ENCODE measurements around the gene NHEJ1. TPM values are rescaled to one million over a fixed set of nuclear protein-coding genes. Genes with fewer than 3 reads are reported as not detected.
A peak's percentile ranks its signal among the peaks of the same experiment; 100 is the strongest.

Gene NHEJ1
- total RNA-seq, 2 experiments from 2014 or later: 14.4 to 19.4 TPM

GRCh38 chr2:219178377-219179175 lies 18.0 kb upstream of the NHEJ1 start:
- DNase-seq (peak; percentile 63), ATAC-seq (peak; percentile 5)
- H3K4me3 Mint-ChIP-seq: peak overlapping the region; percentile 79
- H3K27me3 Mint-ChIP-seq: no peaks in the 10 kb centered on the region
- H3K36me3 Mint-ChIP-seq: peaks cover 45% of the 10 kb centered on the region
- peaks cover 73% of the 10 kb centered on the region for H3K4me1 Mint-ChIP-seq
- no peaks in the 10 kb centered on the region for H3K9me3 Mint-ChIP-seq (ENCODE audit: low read depth)
- CTCF ChIA-PET: interaction anchor here (1.3 to 3.7 kb wide), 4 partner anchors 15 to 116 kb away, joined by 5 to 16 read pairs (median 6); no protein-coding TSS in a partner anchor
- H3K27ac Mint-ChIP-seq: peak overlapping the region; percentile 78

GRCh38 chr2:219177552-219178376 lies 17.1 kb upstream of the NHEJ1 start, which contains the start of gene RETREG2:
Gene RETREG2, plus strand, starts transcription at chr2:219178275. Its CDS starts 78 bp downstream, at chr2:219178353.
- Mint-ChIP-seq H3K27ac (peak within 1 kb of the TSS; percentile 99), H3K4me3 (peak within 1 kb of the TSS; percentile 79), H3K9me3 (ENCODE audit: low read depth) (no peaks in the 10 kb centered on the region), H3K4me1 (peaks cover 66% of the 10 kb centered on the region), H3K27me3 (no peaks in the 10 kb centered on the region), H3K36me3 (peaks cover 44% of the 10 kb centered on the region)
- DNase-seq (peak; percentile 86), ATAC-seq (peak; percentile 54)
- CTCF ChIA-PET: interaction anchor here (2.5 to 4.8 kb wide), 4 partner anchors 29 to 116 kb away, joined by 13 to 42 read pairs (median 26); partner anchors contain the start of gene ZFAND2B

GRCh38 chr2:219176818-219177551 lies 16.4 kb upstream of the NHEJ1 start, which contains the start of gene CNPPD1:
Gene CNPPD1, minus strand, starts transcription at chr2:219176925. Its CDS starts 97 bp downstream, at chr2:219176828.
- H3K9me3 Mint-ChIP-seq (ENCODE audit: low read depth): no peaks in the 10 kb centered on the region
- CTCF ChIA-PET: interaction anchor here (0.7 to 8.2 kb wide), 20 partner anchors 11 to 279 kb away, joined by 3 to 75 read pairs (median 4); partner anchors contain the start of genes ANKZF1, ATG9A, DNPEP and NHEJ1
- DNase-seq: peak; percentile 91
- peak within 1 kb of the TSS; percentile 79 for H3K4me3 Mint-ChIP-seq
- ATAC-seq: peak; percentile 84
- H3K36me3 Mint-ChIP-seq: peaks cover 47% of the 10 kb centered on the region
- no peaks in the 10 kb centered on the region for H3K27me3 Mint-ChIP-seq
- peaks cover 58% of the 10 kb centered on the region for H3K4me1 Mint-ChIP-seq
- H3K27ac Mint-ChIP-seq: peak within 1 kb of the TSS; percentile 99

- H3K27me3 Mint-ChIP-seq: no peaks in the 10 kb centered on the region
- peak overlapping the region; percentile 81 for H3K27ac Mint-ChIP-seq
- peak; percentile 57 for DNase-seq
Measured at GRCh38 chr2:219175928-219176817, 15.6 kb upstream of the NHEJ1 start.

GRCh38 chr2:219175486-219175885 lies 14.9 kb upstream of the NHEJ1 start:
- H3K27me3 Mint-ChIP-seq: no peaks in the 10 kb centered on the region
- peaks cover 49% of the 10 kb centered on the region for H3K4me1 Mint-ChIP-seq
- ATAC-seq (no peak), DNase-seq (no peak)
- CTCF ChIA-PET: interaction anchor here (0.6 to 8.2 kb wide), 22 partner anchors 9 to 410 kb away, joined by 3 to 75 read pairs (median 4); partner anchors contain the start of genes ANKZF1, ATG9A, DNAJB2 and DNPEP
- H3K9me3 Mint-ChIP-seq (ENCODE audit: low read depth): no peaks in the 10 kb centered on the region
- H3K4me3 Mint-ChIP-seq: peak overlapping the region; percentile 79
- peak overlapping the region; percentile 81 for H3K27ac Mint-ChIP-seq
- H3K36me3 Mint-ChIP-seq: peaks cover 39% of the 10 kb centered on the region

More at GRCh38 chr2:219175928-219176817, 15.6 kb upstream of the NHEJ1 start:
- CTCF ChIA-PET: interaction anchor here (0.6 to 8.2 kb wide), 25 partner anchors 10 to 409 kb away, joined by 3 to 75 read pairs (median 4); partner anchors contain the start of genes ANKZF1, ATG9A, DNAJB2 and DNPEP
- Mint-ChIP-seq H3K4me1 (peaks cover 51% of the 10 kb centered on the region), H3K9me3 (ENCODE audit: low read depth) (no peaks in the 10 kb centered on the region), H3K4me3 (peak overlapping the region; percentile 79), H3K36me3 (peaks cover 46% of the 10 kb centered on the region)
- peak; percentile 29 for ATAC-seq

GRCh38 chr2:219174801-219175200 lies 14.2 kb upstream of the NHEJ1 start:
- H3K27me3 Mint-ChIP-seq: no peaks in the 10 kb centered on the region
- H3K9me3 Mint-ChIP-seq (ENCODE audit: low read depth): no peaks in the 10 kb centered on the region
- peak overlapping the region; percentile 4 for H3K4me3 Mint-ChIP-seq
- DNase-seq (no peak), ATAC-seq (no peak)
- CTCF ChIA-PET: interaction anchor here (1.1 to 8.2 kb wide), 8 partner anchors 17 to 120 kb away, joined by 3 to 75 read pairs (median 10); partner anchors contain the start of genes NHEJ1 and ZFAND2B
- peaks cover 37% of the 10 kb centered on the region for H3K36me3 Mint-ChIP-seq
- peaks cover 48% of the 10 kb centered on the region for H3K4me1 Mint-ChIP-seq
- H3K27ac Mint-ChIP-seq: peak overlapping the region; percentile 35

- Mint-ChIP-seq H3K4me1 (peaks cover 45% of the 10 kb centered on the region), H3K36me3 (peaks cover 32% of the 10 kb centered on the region), H3K4me3 (peak overlapping the region; percentile 4), H3K27ac (peak overlapping the region; percentile 35), H3K27me3 (no peaks in the 10 kb centered on the region), H3K9me3 (ENCODE audit: low read depth) (no peaks in the 10 kb centered on the region)
- ATAC-seq (no peak), DNase-seq (no peak)
- CTCF ChIA-PET: interaction anchor here (0.9 to 8.2 kb wide), 7 partner anchors 16 to 121 kb away, joined by 3 to 75 read pairs (median 14); partner anchors contain the start of genes ABCB6, DNAJB2, NHEJ1 and ZFAND2B
Measured at GRCh38 chr2:219174146-219174545, 13.5 kb upstream of the NHEJ1 start.

- CTCF ChIA-PET: interaction anchor here (1.4 to 8.2 kb wide), 7 partner anchors 15 to 122 kb away, joined by 5 to 75 read pairs (median 42); partner anchors contain the start of genes ABCB6, NHEJ1 and ZFAND2B
- no peak for ATAC-seq
- Mint-ChIP-seq H3K27me3 (no peaks in the 10 kb centered on the region), H3K36me3 (peaks cover 29% of the 10 kb centered on the region), H3K9me3 (ENCODE audit: low read depth) (no peaks in the 10 kb centered on the region), H3K4me3 (no peak overlapping the region), H3K4me1 (peaks cover 41% of the 10 kb centered on the region), H3K27ac (no peak overlapping the region)
- DNase-seq: no peak
Measured at GRCh38 chr2:219173176-219173575, 12.6 kb upstream of the NHEJ1 start.

- H3K36me3 Mint-ChIP-seq: peaks cover 27% of the 10 kb centered on the region
- no peaks in the 10 kb centered on the region for H3K27me3 Mint-ChIP-seq
- no peaks in the 10 kb centered on the region for H3K9me3 Mint-ChIP-seq (ENCODE audit: low read depth)
- no peak for DNase-seq
- no peak overlapping the region for H3K27ac Mint-ChIP-seq
- no peak for ATAC-seq
- no peak overlapping the region for H3K4me3 Mint-ChIP-seq
- H3K4me1 Mint-ChIP-seq: peaks cover 39% of the 10 kb centered on the region
- CTCF ChIA-PET: interaction anchor here (1.1 to 8.2 kb wide), 19 partner anchors 10 to 143 kb away, joined by 3 to 75 read pairs (median 7); partner anchors contain the start of genes ABCB6, ANKZF1, ATG9A and DNAJB2
Measured at GRCh38 chr2:219172231-219173154, 11.9 kb upstream of the NHEJ1 start.

GRCh38 chr2:219171231-219171651 lies 10.6 kb upstream of the NHEJ1 start:
- Mint-ChIP-seq H3K9me3 (ENCODE audit: low read depth) (no peaks in the 10 kb centered on the region), H3K27me3 (no peaks in the 10 kb centered on the region), H3K36me3 (peaks cover 30% of the 10 kb centered on the region), H3K4me3 (no peak overlapping the region), H3K27ac (no peak overlapping the region), H3K4me1 (peaks cover 36% of the 10 kb centered on the region)
- CTCF ChIA-PET: interaction anchor here (0.7 to 8.2 kb wide), 24 partner anchors 9 to 273 kb away, joined by 3 to 75 read pairs (median 6); partner anchors contain the start of genes ABCB6, ANKZF1, ATG9A and DNAJB2
- DNase-seq: no peak
- ATAC-seq: peak; percentile 45
